GM11168 (cell line): Measurements from ENCODE around the gene SMIM24.
"Not testable (repeated sequence)": the region's sequence is repeated elsewhere in the genome, so short reads cannot be mapped to it uniquely, and the experiment has no call there.

ENCODE experiments used
- in situ Hi-C: fragments of 300-500 bp; cut with MboI; formaldehyde crosslinking; loops from one replicate; pipeline ENCODE4 v1.12.0; 2022; ENCODE audit warnings: low sequenced_read_pairs; ENCODE audit not compliant: unreplicated experiment

The SMIM24 gene

DNA sequence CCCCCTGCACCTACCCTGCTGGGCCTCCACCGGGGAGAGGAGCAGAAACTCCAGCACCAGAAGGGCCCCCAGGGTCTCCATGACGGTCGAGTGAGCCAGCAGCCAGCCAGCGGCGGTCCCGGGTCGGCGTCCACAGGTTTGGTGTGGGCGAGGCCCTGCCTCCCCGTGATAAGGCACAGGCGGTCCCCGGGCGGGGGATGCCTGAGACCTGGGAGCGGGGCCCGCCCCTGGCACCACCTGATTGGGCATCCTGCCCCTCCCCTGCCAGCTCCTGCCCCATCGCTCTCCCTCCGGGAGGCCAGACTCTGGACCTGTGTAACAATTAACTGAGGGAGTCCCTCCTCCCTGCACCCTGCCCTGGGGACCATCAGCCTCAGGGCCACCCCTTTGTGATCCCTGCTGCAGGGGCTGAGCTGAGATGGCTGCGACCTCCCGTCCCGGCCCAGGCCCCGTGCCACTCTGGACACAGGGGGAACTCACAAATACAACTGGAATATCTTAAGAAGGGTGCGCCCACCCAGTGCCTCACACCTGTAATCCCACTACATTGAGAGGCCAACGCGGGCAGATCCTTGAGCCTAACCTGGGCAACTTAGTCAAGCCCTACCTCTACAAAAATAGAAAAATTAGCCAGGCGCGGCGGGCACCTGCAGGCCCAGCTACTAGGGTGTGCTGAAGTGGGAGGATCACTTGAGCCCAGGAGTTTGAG lies at the start of gene SMIM24:
Gene SMIM24, minus strand, starts transcription at position 143 of the 709 bp plus-strand sequence. Its CDS starts 62 bp downstream, at position 81.
- in situ Hi-C loops: loop anchor here (10.0 kb wide), 1 partner anchor 156 kb away; no protein-coding TSS in a partner anchor

DNA sequence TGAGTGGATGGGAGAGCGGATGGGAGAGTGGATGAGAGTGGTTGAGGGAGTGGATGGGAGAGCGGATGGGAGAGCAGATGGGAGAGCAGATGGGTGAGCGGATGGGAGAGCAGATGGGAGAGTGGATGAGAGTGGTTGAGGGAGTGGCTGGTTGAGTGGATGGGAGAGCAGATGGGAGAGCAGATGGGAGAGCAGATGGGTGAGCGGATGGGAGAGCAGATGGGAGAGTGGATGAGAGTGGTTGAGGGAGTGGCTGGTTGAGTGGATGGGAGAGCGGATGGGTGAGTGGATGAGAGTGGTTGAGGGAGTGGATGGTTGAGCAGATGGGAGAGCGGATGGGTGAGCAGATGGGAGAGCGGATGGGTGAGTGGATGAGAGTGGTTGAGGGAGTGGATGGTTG lies 49.0 kb upstream of the SMIM24 start:
- in situ Hi-C loops: not testable (repeated sequence)

DNA sequence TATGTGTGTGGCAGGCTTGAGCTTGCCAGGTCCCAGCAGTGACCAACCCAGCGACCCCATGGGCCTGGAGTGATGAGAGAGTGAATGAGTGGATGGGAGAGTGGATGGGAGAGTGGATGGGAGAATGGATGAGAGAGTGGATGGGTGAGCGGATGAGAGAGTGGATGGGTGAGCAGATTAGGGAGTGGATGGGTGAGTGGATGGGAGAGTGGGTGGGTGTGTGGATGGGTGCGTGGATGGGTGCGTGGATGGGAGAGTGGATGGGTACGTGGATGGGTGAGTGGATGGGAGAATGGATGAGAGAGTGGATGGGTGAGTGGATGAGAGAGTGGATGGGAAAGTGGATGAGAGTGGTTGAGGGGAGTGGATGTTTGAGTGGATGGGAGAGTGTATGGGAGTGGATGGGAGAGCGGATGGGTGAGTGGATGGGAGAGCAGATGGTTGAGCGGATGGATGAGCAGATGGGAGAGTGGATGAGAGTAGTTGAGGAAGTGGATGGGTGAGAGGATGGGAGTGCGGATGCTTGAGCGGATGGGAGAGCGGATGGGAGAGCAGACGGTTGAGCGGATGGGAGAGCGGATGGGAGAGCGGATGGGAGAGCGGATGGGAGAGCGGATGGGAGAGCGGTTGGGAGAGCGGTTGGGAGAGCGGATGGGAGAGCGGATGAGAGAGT lies 48.4 kb upstream of the SMIM24 start:
- in situ Hi-C loops: no loop called here

DNA sequence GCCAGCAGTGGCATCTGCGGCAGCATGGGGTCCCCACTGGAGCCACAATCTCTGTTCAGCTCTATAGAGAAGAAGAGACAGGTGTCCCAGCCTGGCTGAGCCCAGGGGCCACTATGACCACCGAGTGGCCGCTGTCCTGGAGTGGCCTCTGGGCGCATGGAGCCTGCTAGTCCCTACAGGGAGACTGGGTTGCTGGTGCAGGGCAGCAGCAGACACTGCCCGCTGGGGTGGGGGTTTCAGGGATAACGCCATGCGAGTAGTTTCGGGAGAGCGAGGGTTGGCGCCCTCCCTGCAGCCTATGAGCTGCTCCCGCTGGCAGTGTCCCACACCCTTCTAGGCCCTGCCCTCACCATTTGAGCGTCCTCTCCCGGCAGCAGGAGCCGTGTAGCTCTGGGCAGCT lies 47.8 kb upstream of the SMIM24 start:
- in situ Hi-C loops: no loop called here

DNA sequence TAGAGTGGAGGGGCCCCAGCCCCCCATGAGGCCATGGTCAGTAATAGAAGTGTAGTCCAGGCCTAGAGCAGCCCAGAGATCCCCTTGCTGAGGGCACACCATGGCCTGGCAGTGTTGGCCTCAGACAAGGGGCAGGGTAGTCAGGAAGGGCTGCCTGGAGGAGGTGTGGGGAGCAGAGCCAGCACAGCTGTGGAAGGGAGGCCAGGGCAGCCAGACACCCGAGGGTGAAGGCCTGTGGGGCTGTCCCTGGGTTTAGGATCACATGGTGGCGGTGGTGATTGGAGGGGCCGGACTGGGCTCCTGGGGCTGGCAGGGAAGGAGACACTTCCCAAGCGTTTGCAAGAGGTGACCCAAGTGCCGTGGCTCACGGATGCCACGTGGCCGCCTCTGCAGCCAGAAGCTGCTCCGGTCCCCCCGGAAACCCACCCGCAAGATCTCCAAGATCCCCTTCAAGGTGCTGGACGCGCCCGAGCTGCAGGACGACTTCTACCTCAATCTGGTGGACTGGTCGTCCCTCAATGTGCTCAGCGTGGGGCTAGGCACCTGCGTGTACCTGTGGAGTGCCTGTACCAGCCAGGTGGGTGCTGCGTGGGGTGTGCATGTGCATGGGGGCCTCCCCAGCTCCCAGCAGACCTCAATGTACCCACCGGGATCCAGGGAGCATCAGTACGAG lies 47.0 kb upstream of the SMIM24 start:
- in situ Hi-C loops: no loop called here

DNA sequence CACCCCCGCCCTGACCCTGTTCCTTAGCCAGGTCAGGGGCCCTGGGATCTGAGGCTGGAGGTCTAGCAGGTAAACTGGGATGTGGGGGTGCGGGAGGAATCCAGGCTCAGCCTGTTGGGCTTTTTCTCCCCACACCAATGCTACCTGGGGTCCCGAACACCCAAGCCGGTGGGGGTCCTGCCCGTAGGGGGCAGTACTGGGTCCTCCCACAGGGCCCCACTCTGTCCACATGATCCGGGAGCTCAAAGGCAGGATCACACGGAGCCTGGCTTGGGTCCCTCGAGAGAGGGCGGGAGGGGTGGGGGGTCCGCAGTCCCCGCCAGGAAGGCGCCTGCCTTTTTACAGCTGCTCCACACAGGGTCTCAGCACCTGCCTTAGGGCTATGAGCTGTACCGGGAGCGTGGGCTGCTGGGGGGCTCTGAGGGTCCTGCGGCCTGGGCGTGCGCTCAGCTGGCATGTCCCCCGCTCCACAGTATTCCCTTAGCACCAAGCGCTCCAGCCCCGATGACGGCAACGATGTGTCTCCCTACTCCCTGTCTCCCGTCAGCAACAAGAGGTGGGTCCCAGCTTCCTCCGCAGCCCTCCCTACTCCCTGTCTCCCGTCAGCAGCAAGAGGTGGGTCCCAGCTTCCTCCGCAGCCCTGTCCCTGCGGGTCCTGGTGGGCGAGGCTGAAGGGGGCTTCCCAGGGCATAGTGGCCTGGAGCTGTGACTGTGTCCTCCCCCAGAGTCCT lies 46.3 kb upstream of the SMIM24 start:
- in situ Hi-C loops: no loop called here

DNA sequence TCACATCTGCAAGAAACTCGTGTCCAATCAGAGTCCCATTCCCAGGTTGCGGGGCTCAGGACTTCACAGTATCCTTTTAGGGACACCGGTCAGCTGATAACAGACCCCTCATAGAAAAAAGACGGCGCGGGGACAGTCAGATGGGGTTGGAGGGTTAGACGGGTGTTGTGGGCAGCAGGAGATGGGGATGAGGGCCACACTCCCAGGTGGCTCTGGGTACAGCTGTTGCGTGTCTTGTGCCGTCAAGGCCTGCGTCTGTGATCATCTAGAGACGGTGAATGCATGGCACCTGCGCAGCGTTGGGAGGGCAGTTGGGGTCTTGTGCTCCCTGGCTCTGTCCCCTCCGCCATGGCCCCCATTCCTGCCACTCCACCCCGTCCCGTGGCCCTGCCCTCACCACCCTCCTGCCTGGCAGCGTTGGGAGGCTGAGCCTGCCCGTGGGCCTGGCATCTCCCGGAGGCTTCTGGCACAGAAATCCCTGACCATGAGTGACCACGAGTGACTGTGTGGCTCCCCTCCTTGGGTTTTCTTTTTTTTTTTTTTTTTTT lies 44.7 kb upstream of the SMIM24 start:
- in situ Hi-C loops: no loop called here

DNA sequence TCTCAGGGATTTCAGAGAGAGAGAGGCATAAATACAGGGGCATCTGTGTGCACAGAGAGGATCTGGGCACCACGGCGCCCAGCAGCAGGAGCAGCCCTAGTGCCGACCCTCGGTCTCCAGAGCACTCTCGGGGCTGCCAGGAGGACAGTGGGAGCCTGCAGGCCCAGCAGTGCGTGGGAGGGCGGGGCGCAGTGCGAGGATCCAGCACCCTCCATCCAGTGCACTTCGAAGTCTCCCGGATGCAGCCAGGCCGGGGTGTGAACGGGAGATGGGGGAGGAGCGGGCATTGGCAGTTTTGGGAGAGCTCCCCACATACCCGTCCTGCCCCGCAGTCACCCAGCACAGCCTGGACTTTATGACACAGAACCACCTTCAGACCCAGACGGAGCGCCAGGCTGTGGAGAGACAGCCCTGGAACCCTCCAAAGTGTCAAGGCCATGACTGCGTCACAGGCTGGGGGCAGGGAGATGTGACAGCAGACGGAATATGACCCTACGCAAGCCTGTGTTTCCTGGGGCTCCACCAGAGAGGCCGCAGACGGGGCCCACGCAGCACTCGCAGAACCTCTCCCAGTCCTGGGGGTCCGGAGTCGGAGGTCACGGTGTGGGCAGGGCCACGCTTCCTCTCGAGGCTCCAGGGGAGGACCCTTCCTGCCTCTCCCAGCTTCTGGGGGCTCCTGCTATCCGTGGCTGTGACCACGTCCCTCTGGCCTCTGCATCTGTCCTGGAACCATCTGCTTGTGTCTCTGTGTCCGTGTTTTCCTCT lies 43.9 kb upstream of the SMIM24 start:
- in situ Hi-C loops: no loop called here

DNA sequence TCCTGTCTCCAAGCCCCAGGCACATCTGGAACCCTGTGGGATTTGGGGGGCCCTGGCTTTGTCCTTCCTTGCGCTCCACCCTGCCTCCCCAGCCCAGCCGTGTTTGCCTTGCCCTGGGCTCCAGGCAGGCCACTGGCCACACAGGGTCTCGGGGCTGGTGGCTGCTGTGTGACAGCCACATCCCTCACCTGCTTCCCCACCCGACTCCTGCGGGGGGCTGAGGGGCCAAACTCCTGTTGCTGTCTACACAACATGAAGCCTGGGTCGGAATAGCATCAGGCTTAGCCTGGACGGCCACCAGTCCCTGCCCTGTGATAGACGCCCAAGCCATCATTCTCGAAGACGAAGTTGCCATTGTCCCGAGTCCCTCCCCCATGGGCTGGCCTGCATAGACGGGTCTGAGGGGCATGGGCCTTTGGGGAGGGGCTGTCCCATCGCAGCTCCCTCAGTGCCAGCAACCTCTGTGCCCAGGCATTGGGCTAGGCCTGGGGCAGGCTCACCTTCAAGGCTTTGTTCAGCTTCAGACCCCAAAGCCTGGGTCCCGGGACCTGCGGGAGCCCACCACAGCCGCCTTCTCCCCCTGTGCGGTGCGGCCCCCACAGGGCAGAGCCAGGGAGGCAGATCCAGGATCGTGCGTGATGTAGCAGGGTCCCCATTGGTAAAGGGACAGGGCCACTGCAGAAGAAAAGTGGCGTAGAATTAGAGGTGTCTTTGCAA lies 43.2 kb upstream of the SMIM24 start:
- in situ Hi-C loops: no loop called here

DNA sequence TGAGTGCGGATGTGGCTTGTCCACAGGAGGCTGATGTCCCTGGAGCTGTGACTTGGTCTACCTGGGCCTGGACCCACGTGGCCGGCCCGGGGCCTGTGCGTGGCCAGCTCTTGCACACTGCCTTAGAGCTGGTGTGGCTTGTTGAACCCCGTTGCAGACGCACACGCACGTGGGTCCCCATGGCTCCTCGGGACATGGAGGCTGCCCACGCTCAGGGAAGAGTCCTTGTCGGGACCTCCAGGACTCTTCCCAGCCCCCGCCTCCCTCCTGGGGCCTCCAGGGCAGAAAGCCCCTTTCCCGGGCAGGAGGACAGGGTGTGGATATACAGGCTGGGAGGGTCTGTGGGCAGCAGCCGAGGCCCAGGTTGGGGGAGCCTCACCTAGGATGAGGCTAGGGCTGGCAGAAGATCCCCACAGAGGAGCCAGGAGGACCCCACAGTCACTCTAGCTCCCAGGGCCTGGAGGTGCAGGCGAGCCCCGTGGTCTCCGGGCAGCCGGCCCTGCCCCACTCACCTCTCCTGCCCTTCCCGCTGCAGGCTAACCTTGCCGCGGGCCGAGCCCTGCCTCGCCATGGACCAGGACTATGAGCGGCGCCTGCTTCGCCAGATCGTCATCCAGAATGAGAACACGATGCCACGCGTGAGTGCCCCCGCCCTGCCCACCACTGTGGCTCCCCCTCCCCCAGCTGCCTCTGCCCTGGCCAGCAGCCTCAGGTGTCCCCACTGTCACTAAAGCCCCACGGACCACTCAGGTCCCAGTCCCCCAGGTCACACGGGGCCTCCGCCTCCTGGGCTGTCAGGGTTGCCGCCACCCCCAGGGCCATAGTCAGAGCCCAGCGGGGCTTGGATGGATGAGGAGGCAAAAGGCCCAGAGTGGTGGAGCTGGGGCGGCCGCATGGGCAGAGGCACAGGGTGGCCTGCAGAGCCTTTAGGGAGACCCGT lies 42.4 kb upstream of the SMIM24 start:
- in situ Hi-C loops: no loop called here

DNA sequence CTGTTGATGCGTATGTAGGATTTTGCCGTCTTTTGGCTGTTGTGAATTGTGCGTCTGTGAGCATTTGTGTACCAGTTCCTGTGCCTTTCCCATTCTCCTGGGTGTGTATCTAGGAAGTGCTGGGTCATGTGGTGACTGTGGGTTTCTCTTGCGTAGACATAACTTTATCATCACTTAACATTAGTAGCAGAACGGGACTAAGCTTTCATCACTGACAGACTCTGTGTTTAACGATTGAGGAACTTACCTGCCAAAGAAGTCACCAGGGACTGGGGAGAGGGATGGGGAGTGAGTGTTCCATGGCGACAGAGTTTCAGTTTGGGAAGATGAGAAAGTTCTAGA lies 40.8 kb upstream of the SMIM24 start:
- in situ Hi-C loops: no loop called here

DNA sequence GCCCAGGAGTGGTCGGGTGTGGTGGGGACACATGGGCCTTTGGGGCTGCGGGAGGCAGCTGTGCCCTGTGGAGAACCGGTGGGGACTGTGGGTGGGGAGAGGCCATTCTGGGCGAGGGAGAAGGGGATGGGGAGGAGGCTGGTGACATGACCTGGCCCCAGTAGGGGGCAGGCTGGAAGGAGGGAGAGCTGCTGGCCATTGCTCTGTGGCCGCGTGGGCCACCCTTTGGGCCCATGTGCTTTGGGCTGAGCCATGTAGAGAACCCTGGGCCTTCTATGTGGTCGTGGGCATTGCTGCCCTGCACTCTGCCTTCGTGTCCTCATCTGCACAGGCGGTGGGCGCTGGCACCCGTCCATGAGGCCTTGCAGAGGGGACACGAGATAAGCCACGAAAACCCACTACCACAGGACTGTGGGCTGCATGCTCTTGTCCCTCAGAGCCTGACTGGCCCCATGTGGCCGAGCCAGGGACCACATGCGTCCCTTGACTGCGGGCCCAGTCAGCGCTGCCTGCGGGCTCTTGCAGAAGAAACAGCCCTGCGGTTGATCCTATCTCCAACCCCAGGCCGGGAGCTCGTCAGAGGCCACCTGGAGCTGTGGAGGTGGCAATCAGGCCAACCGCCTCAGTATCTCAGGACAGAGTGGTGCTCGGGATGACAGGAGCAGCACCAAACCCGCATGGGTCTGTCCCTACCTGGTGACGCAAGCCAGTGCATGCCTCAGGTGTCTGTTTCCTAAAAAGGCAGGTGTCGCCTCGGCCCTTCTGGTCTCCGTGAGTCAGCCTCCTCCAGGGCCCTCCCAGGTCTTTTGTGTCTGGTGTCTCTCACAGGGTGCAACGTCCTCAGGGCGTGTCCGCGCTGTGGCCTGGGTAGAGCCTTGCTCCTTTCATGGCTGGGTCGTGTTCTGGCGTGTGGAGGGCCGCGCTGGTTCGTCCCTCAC lies 40.1 kb upstream of the SMIM24 start:
- in situ Hi-C loops: no loop called here

DNA sequence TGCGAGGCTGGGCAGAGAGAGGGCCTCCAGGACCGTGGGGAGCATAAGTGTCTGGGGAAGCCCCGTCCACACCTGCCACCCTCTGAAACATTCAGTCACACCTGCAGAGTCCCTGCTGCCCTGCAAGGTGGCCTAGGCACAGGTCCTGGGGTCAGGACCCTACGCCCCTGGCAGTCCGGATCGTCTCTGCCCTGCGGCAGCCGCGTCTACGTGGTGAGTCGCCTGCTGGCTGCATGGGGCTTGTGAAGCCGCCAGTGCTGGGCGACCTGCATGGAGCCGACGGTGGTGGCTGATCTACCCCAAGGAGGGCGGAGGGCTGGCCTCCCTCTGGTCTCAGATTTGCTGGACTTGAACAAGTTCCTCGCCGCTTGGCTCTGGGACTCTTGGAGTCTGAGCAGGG lies 38.8 kb upstream of the SMIM24 start:
- in situ Hi-C loops: no loop called here

DNA sequence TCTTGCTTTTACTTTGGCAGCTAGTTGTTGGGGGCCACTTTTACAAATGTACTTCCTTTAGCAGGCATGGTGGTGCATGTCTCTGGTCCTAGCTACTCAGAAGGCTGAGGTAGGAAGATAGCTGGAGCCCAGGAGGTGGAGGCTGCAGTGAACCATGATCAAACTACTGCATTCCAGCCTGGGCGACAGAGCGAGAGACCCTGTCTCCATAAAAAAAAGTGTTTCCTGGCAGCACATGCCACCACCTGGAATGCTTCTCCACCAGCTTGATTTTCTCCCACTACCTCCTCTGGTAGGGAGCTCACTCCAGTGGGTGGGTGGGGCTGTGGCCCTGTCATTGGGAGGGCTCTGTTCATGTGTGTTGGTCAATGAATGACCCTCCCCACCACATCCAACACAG lies 38.3 kb upstream of the SMIM24 start:
- in situ Hi-C loops: no loop called here

DNA sequence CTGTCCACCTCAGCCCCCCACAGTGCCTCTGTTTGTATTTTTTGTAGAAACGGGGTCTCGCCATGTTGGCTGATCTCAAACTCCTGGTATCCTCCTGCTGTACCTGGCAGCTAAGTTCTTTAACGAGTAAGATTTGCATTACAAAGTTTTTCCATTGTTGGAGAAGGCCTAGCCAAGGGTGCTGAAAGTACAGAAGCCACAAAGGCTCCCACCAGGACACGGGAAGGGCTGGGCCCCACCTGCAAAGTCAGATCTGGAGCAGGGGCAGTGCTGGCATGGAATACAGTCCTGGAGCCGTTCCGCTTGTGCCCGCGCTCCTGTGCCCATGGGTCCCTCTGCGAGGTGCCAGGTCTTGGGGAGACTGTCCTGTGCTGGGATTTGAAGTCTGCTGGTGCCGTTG lies 37.9 kb upstream of the SMIM24 start:
- in situ Hi-C loops: no loop called here

DNA sequence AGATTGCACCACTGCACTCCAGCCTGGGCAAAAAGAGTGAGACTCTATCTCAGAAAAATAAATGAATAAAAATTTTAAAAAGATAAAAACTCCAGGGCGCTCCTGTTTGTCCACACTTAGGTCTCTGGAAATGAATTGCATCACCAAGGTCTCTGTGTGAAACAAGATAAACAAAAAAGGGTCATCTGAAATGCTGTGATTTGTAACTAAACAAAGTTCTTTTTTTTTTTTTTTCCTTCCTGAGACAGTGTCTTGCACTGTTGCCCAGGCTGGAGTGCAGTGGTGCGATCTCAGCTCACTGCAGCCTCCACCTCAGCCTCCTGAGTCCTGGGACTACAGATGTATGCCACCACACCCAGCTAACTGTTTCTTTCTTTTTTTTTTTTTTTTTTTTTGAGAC lies 37.3 kb upstream of the SMIM24 start:
- in situ Hi-C loops: no loop called here

DNA sequence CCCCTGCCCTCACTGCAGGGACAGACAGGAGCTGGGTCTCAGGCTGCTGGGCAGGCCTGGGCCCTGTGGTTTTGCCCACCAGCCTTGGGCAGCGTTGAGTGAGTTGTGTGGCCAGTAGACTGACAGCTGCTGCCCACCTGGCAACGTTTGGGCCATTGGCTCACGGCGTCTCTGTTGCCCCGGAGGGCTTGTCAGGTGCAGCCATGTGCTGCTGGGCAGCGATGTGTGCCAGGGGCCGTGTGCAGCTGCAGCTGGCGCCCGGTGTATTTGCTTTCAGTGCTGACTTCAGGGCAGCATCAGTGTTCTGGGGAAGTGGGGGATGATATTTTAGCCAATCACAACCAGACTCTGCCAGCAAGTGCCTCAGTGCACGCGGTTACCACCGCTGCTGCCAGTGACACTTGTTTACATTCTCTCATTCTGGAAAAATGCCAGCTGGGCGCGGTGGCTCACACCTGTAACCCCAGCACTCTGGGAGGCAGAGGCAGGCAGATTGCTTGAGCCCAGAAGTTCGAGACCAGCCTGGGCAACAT lies 36.4 kb upstream of the SMIM24 start:
- in situ Hi-C loops: no loop called here
